ENCODE data around the gene TTLL1. TPM values are rescaled to one million over a fixed set of nuclear protein-coding genes. Genes with fewer than 3 reads are reported as not detected.

TTLL1 gene
- total RNA-seq, 2 experiments from 2014 or later = 8.0 to 8.7 TPM

DNA sequence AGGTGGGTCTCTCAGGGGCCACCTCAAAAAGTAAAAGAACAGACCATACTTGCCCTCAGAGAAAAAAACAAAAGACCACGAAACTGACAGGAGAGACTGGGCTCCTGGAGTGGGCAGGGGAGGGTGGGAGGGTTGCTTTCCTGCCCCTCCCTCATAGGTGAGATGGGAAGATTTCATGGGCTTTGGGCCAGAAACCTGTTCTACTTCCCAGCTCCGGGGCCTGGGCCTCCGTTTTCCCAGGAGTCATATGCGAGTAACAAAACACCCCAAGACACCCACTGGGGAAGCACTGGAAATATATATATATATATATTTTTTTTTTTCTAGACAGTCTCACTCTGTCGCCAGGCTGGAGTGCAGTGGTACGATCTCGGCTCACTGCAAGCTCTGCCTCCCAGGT lies 31.6 kb downstream of the TTLL1 start:
- H3K27me3 Mint-ChIP-seq (ENCODE audit: low read depth) = no peaks in the 10 kb centered on the region
- ATAC-seq (no peak), DNase-seq (no peak)
- H3K36me3 Mint-ChIP-seq (ENCODE audit: low read depth) = peaks cover 3% of the 10 kb centered on the region
- H3K4me3 Mint-ChIP-seq = no peak overlapping the region
- no peak overlapping the region for H3K27ac Mint-ChIP-seq
- ChIA-PET CTCF (no interaction called here), POLR2A (no interaction called here)
- H3K4me1 Mint-ChIP-seq (ENCODE audit: low read depth) = no peaks in the 10 kb centered on the region
- H3K9me3 Mint-ChIP-seq (ENCODE audit: insufficient read depth) = no peaks in the 10 kb centered on the region

DNA sequence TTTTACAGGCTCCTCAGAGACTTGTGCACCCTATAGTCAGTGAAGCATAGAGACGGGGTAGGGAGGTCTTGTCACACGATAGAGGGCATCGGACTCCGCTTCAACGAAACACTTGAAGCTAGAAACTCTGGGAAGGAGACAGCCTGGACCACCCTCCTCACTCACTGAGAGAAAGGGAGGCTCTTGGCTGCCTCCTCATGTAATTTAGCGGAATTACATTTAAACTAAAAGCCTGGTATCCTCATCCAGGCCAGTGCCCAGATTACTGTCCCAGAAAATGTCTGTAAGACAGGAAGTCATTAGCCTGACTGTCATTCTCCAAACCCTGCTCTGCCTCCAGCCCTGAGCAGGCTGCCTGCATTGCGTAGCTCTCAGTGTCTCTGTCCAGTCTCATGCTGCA lies 36.0 kb downstream of the TTLL1 start:
- Mint-ChIP-seq H3K4me1 (ENCODE audit: low read depth) (no peaks in the 10 kb centered on the region), H3K27me3 (ENCODE audit: low read depth) (no peaks in the 10 kb centered on the region), H3K36me3 (ENCODE audit: low read depth) (peaks cover 3% of the 10 kb centered on the region), H3K4me3 (no peak overlapping the region), H3K9me3 (ENCODE audit: insufficient read depth) (no peaks in the 10 kb centered on the region), H3K27ac (no peak overlapping the region)
- ChIA-PET CTCF (no interaction called here), POLR2A (no interaction called here)
- ATAC-seq (no peak), DNase-seq (no peak)

DNA sequence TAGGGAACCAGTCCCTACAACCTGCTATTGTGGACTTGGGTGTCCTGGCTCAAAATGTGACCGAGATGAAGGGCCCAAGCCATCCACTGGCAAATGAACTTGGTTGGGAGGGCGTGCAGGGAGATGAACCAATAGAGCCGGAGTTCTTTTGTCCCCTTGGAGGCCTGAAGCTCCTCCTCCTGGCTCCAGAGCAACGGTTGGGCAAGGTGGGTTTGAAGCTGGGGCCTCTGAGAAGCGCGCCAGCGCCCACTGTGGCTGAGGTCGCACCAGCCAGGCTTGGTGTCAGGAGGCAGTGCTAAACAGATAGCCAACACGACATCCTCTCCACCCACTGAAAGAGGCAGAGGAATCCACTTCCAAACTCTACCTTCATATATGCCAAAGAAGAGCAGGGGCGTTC lies 38.2 kb downstream of the TTLL1 start:
- DNase-seq = no peak
- Mint-ChIP-seq H3K4me3 (no peak overlapping the region), H3K4me1 (ENCODE audit: low read depth) (no peaks in the 10 kb centered on the region), H3K27ac (no peak overlapping the region), H3K9me3 (ENCODE audit: insufficient read depth) (no peaks in the 10 kb centered on the region), H3K36me3 (ENCODE audit: low read depth) (peaks cover 3% of the 10 kb centered on the region), H3K27me3 (ENCODE audit: low read depth) (no peaks in the 10 kb centered on the region)
- ChIA-PET POLR2A (interaction anchor here (0.7 kb wide), 1 partner anchor 127 kb away, joined by 3 read pairs; no protein-coding TSS in a partner anchor), CTCF (interaction anchor here (2.5 kb wide), 1 partner anchor 9 kb away, joined by 8 read pairs; no protein-coding TSS in a partner anchor)
- no peak for ATAC-seq

DNA sequence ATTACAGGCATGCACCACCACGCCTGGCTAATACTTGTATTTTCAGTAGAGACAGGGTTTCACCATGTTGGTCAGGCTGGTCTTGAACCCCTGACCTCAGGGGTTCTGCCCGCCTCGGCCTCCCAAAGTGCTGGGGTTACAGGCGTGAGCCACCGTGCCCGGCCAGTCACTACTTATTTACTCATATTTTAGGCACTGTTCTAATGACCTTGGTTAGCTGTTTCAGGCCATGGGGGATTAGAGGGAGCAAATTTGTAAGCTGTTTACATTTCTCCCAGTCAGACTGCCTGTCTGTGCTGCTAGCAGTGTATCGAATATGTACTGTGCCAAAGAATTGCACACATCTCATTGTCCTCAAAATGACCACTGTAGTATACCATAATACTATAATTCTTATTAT lies 41.6 kb downstream of the TTLL1 start:
- POLR2A ChIA-PET = no interaction called here
- Mint-ChIP-seq H3K27me3 (ENCODE audit: low read depth) (no peaks in the 10 kb centered on the region), H3K27ac (no peak overlapping the region), H3K9me3 (ENCODE audit: insufficient read depth) (no peaks in the 10 kb centered on the region), H3K4me3 (no peak overlapping the region), H3K4me1 (ENCODE audit: low read depth) (no peaks in the 10 kb centered on the region), H3K36me3 (ENCODE audit: low read depth) (no peaks in the 10 kb centered on the region)
- ATAC-seq (no peak), DNase-seq (no peak)
- CTCF ChIA-PET = interaction anchor here (1.3 kb wide), 1 partner anchor 179 kb away, joined by 5 read pairs; no protein-coding TSS in a partner anchor

DNA sequence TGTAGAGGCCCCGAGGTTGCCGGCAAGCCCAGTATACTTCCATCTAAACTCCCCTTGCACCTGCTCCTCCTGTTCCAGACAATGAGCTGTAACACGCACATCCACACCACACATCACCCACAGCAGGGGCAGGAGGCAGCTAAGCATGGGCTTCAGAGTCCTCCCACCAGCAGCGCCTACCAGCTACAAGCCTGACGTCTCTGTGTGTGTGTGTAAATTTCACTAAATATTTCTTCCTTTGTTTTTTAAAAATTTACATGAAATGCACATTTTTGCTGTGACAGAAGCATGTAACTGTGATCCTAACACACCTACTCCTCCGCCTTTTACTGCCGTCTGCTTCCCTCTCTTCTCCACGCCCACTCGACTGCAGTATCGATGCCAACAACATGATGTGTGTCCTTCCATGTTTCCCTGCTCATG lies 44.9 kb downstream of the TTLL1 start:
- H3K36me3 Mint-ChIP-seq (ENCODE audit: low read depth) = no peaks in the 10 kb centered on the region
- DNase-seq = no peak
- ChIA-PET POLR2A (no interaction called here), CTCF (no interaction called here)
- ATAC-seq = no peak
- no peak overlapping the region for H3K27ac Mint-ChIP-seq
- H3K4me3 Mint-ChIP-seq = no peak overlapping the region
- H3K4me1 Mint-ChIP-seq (ENCODE audit: low read depth) = no peaks in the 10 kb centered on the region
- no peaks in the 10 kb centered on the region for H3K27me3 Mint-ChIP-seq (ENCODE audit: low read depth)
- H3K9me3 Mint-ChIP-seq (ENCODE audit: insufficient read depth) = no peaks in the 10 kb centered on the region

DNA sequence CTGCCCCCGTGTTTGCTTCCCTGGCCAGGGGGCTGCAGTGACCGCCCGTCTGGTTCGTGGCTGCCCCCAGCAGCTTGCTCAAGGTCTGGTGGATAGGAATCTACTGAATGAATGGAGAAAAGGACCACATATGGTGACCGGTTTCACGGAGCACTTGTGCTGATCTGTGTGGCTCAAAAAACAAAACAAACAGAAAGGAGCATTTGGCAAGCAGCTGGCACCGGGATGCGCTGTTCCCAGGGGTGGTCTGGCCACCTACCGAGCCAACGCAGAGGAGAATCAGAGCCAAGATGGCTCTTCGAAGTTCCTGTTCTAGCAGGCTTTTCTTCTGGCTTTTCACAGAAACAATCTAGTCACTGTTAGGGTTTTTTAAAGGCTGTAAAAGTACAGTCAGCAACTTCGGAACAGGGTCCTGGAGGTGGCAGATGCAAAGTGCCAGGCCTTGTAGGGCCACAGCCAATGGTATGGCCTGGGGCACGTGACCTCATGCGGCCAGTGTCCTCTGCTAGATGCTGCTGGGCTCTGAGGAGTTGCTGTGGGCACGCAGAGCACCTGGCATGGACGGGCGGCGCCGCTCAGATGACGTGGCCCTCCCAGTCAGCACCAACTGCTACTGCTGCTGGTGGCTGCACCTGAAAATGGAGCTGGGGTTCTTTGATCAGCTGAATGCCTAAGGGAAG lies 47.0 kb downstream of the TTLL1 start:
- no peak for ATAC-seq
- Mint-ChIP-seq H3K27me3 (ENCODE audit: low read depth) (no peaks in the 10 kb centered on the region), H3K9me3 (ENCODE audit: insufficient read depth) (no peaks in the 10 kb centered on the region), H3K36me3 (ENCODE audit: low read depth) (no peaks in the 10 kb centered on the region), H3K27ac (no peak overlapping the region), H3K4me3 (no peak overlapping the region), H3K4me1 (ENCODE audit: low read depth) (no peaks in the 10 kb centered on the region)
- ChIA-PET CTCF (interaction anchor here (1.1 kb wide), 1 partner anchor 18 kb away, joined by 3 read pairs; no protein-coding TSS in a partner anchor), POLR2A (no interaction called here)
- DNase-seq = no peak

DNA sequence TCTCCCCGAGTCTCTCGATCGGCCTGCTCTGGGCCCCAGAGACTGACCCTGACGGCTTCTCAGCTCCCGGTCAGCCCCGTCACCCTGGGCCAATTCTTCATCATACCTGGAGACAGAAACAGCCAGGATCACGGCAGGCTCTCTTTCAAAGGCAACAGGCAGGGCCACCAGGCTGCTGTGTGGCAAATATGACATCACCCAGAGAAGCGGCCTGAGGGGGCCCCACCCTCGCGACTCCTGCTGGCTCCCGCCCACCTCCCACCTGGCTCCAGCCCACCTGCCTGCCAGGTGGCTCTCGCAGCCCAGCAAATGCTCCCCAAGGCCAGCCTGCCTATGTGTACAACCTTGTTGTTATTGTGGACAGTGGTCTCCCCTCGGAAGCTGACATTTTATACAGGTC lies 49.4 kb downstream of the TTLL1 start:
- ATAC-seq = no peak
- no peak for DNase-seq
- POLR2A ChIA-PET = no interaction called here
- Mint-ChIP-seq H3K4me1 (ENCODE audit: low read depth) (no peaks in the 10 kb centered on the region), H3K27me3 (ENCODE audit: low read depth) (no peaks in the 10 kb centered on the region), H3K9me3 (ENCODE audit: insufficient read depth) (no peaks in the 10 kb centered on the region), H3K4me3 (no peak overlapping the region), H3K36me3 (ENCODE audit: low read depth) (no peaks in the 10 kb centered on the region), H3K27ac (no peak overlapping the region)
- CTCF ChIA-PET = interaction anchor here (0.6 kb wide), 1 partner anchor 94 kb away, joined by 4 read pairs; no protein-coding TSS in a partner anchor

DNA sequence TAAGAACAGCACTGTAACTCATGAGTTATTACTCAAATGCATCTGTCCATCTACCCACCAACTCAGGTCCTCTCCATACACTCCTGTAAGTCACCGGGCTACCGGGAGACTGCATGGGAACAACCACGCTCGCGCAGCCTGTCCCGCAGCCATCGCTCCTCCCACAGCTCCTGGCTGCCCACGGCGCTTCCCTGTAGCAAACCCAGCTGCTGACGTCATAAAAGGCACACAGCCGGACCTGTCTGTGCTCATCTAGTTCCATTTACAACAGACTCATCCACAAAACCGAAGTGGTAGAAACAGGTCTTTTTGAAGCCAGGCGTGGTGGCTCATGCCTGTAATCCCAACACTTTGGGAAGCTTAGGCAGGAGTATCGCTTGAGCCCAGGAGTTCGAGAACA lies 50.9 kb downstream of the TTLL1 start:
- ATAC-seq (no peak), DNase-seq (no peak)
- H3K27ac Mint-ChIP-seq = no peak overlapping the region
- ChIA-PET CTCF (no interaction called here), POLR2A (no interaction called here)
- no peaks in the 10 kb centered on the region for H3K9me3 Mint-ChIP-seq (ENCODE audit: insufficient read depth)
- no peak overlapping the region for H3K4me3 Mint-ChIP-seq
- H3K27me3 Mint-ChIP-seq (ENCODE audit: low read depth) = no peaks in the 10 kb centered on the region
- H3K36me3 Mint-ChIP-seq (ENCODE audit: low read depth) = no peaks in the 10 kb centered on the region
- no peaks in the 10 kb centered on the region for H3K4me1 Mint-ChIP-seq (ENCODE audit: low read depth)

DNA sequence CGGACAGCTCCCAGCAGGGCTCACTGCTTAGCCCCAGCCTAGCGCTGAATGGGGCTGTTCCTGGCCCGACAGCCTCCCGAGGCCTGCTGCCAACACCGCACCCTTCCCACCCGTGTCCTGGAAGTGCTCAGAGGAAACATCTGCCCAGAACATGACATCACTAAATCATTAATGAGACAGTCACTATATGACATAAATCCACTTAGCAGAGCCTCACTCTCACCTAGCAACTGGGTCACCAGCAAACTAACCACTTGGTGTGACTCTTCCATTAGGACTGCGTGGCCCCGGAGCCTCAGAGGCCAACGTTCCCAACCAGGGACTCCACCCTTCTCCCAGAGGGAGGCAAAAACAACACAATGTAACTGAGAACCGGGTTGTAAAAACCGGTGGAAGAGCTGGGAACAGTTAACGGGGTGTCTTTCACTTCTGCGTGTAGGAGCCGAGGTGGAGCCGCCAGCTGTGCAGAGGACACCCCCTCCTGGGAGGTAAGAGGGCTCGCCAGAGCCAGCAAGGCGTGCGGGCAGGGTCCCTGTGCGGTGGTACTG lies 52.8 kb downstream of the TTLL1 start:
- H3K4me1 Mint-ChIP-seq (ENCODE audit: low read depth) = no peaks in the 10 kb centered on the region
- ATAC-seq (no peak), DNase-seq (no peak)
- peaks cover 2% of the 10 kb centered on the region for H3K27me3 Mint-ChIP-seq (ENCODE audit: low read depth)
- ChIA-PET POLR2A (no interaction called here), CTCF (no interaction called here)
- H3K4me3 Mint-ChIP-seq = no peak overlapping the region
- H3K9me3 Mint-ChIP-seq (ENCODE audit: insufficient read depth) = no peaks in the 10 kb centered on the region
- H3K27ac Mint-ChIP-seq = no peak overlapping the region
- no peaks in the 10 kb centered on the region for H3K36me3 Mint-ChIP-seq (ENCODE audit: low read depth)

DNA sequence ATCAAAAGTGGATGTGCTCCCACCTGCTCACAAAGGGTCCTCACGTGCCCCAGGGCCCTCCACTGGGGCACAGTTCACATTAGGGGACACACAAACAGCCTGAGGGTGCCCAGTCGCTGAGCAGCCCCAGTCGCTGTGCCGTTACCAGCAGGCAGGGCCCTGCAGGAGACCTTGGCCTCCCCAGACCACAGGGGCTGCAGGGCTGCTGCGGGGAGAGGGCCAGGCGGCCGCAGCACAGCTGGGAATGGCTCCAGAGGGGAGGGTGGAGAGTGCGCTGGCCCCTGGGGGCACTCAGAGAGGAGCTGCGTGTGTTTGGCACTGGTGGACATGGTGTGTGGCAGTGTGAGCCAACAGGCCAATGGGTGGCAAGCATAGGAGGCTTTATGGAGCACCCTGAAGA lies 53.9 kb downstream of the TTLL1 start:
- H3K4me1 Mint-ChIP-seq (ENCODE audit: low read depth) = no peaks in the 10 kb centered on the region
- ChIA-PET POLR2A (no interaction called here), CTCF (interaction anchor here (1.8 kb wide), 2 partner anchors 22 to 70 kb away, joined by 6 to 7 read pairs; no protein-coding TSS in a partner anchor)
- H3K27ac Mint-ChIP-seq = no peak overlapping the region
- ATAC-seq (no peak), DNase-seq (no peak)
- peaks cover 2% of the 10 kb centered on the region for H3K27me3 Mint-ChIP-seq (ENCODE audit: low read depth)
- H3K9me3 Mint-ChIP-seq (ENCODE audit: insufficient read depth) = no peaks in the 10 kb centered on the region
- H3K4me3 Mint-ChIP-seq = no peak overlapping the region
- H3K36me3 Mint-ChIP-seq (ENCODE audit: low read depth) = no peaks in the 10 kb centered on the region

DNA sequence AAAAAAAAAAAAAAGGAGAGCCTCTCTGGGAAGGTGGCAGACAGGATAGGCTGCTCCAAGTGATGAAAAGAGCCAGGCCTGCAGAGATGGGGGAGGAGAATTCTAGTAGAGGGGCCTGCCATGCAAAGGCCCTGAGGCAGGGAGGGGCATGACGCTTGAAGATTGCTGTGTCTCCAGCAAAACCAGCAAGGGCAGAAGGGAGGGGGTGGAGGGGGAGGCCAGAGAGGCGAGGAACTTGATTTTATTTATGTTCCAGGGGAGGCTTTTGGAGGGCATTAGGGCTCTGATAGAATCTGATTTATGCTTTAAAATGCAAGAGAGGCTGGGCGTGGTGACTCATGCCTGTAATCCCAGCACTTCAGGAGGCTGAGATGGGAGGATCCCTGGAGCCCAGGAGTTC lies 57.6 kb downstream of the TTLL1 start:
- H3K36me3 Mint-ChIP-seq (ENCODE audit: low read depth) = no peaks in the 10 kb centered on the region
- no peaks in the 10 kb centered on the region for H3K4me1 Mint-ChIP-seq (ENCODE audit: low read depth)
- ATAC-seq = no peak
- ChIA-PET CTCF (no interaction called here), POLR2A (no interaction called here)
- peaks cover 2% of the 10 kb centered on the region for H3K27me3 Mint-ChIP-seq (ENCODE audit: low read depth)
- no peak overlapping the region for H3K27ac Mint-ChIP-seq
- no peaks in the 10 kb centered on the region for H3K9me3 Mint-ChIP-seq (ENCODE audit: insufficient read depth)
- H3K4me3 Mint-ChIP-seq = no peak overlapping the region
- no peak for DNase-seq

DNA sequence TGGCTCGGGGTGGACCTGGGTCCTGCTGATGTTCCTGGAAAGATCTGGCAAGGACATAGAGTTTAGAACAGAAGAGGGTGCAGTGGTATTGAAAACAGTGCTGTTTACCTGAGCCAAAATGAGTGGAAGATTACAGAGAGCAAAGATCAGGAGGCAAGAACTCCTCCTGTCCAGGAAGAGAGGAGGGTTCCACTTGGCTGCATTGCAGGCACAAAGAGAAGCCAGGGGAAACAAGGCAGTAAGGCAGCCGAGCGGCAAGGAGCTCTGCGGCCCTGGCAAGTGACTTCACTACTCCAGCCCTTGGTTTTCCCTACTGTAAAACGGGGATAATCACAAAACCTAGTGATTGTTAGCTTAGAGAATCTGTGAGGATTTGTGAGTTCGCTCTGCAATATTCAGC lies 70.6 kb downstream of the TTLL1 start:
- Mint-ChIP-seq H3K27ac (no peak overlapping the region), H3K4me3 (no peak overlapping the region), H3K36me3 (ENCODE audit: low read depth) (no peaks in the 10 kb centered on the region), H3K9me3 (ENCODE audit: insufficient read depth) (no peaks in the 10 kb centered on the region), H3K27me3 (ENCODE audit: low read depth) (peaks cover 3% of the 10 kb centered on the region), H3K4me1 (ENCODE audit: low read depth) (peaks cover 12% of the 10 kb centered on the region)
- DNase-seq (no peak), ATAC-seq (no peak)
- ChIA-PET POLR2A (no interaction called here), CTCF (no interaction called here)
